H1 (cell line): ENCODE measurements around the gene GCK. TPM values are rescaled to one million over a fixed set of nuclear protein-coding genes. Genes with fewer than 3 reads are reported as not detected.

ENCODE experiments used
- CTCF ChIA-PET: fragments of 300-600 bp; sonication (Branson Sonifier 250); formaldehyde crosslinking; loops from one replicate; lab custom pipeline; 2021; ENCODE audit not compliant: partially characterized antibody; lab: Charles Lee
- POLR2A ChIA-PET: fragments of 300-600 bp; sonication (Branson Sonifier 250); formaldehyde crosslinking; loops from one replicate; lab custom pipeline; 2021; ENCODE audit warnings: inconsistent platforms; ENCODE audit not compliant: partially characterized antibody; lab: Charles Lee
- DNase-seq, 2 experiments: peaks; one replicate each; pipeline versions ENCODE4 v3.0.0 to v3.0.0-alpha.2; 2010 to 2022; ENCODE audit warnings: low spot score in 2 of 2, low read depth in 1 of 2, mixed read lengths in 1 of 2
- FAIRE-seq: peaks from 2 replicates; lab custom pipeline; 2011; peaks lifted over from hg19 to GRCh38; lab: Jason Lieb, UNC
- H2AFZ ChIP-seq: 2 replicates; pipeline ENCODE4 v1.8.1; 2012; ENCODE audit warnings: low read length, inconsistent platforms
- H2AK5ac ChIP-seq: 2 replicates; pipeline ENCODE4 v1.6.1; 2013; ENCODE audit warnings: low read depth, low read length
- H2BK120ac ChIP-seq: replicated peaks from 2 replicates; pipeline ENCODE3; 2013; ENCODE audit warnings: low read depth, low read length, inconsistent platforms
- H2BK12ac ChIP-seq: 2 replicates; pipeline ENCODE4 v1.6.1; 2013; ENCODE audit warnings: low read depth, low read length
- H2BK15ac ChIP-seq: 2 replicates; pipeline ENCODE4 v1.6.1; 2013; ENCODE audit warnings: low read length
- H2BK20ac ChIP-seq: 2 replicates; pipeline ENCODE4 v1.6.1; 2013; ENCODE audit warnings: low read length
- H2BK5ac ChIP-seq: 2 replicates; pipeline ENCODE4 v1.6.1; 2013; ENCODE audit warnings: low read depth, low read length
- H3K14ac ChIP-seq: 2 replicates; pipeline ENCODE4 v1.6.1; 2013; ENCODE audit warnings: inconsistent platforms; ENCODE audit not compliant: insufficient read length
- H3K18ac ChIP-seq: 2 replicates; pipeline ENCODE4 v1.6.1; 2013; ENCODE audit warnings: low read length; ENCODE audit errors: extremely low read depth
- H3K23ac ChIP-seq: 2 replicates; pipeline ENCODE4 v1.6.1; 2013; ENCODE audit warnings: inconsistent platforms; ENCODE audit not compliant: insufficient read length
- H3K23me2 ChIP-seq: 2 replicates; pipeline ENCODE4 v1.6.1; 2013; ENCODE audit warnings: low read depth, low read length
- H3K27ac ChIP-seq: 2 replicates; pipeline ENCODE4 v1.6.1; 2011; ENCODE audit warnings: low read depth, low read length, inconsistent platforms
- H3K27me3 ChIP-seq, 4 experiments: replicated peaks in 1 of 4; 1 replicate in 1 of 4; 2 replicates in 3 of 4; pipeline versions ENCODE4 v1.6.1 to v1.8.1; 2011 to 2013; ENCODE audit warnings: low read length in 3 of 4, mild to moderate bottlenecking in 3 of 4, inconsistent platforms in 2 of 4, mixed read lengths in 2 of 4, moderate library complexity in 1 of 4; ENCODE audit not compliant: control insufficient read depth in 3 of 4, insufficient read depth in 3 of 4; ENCODE audit errors: extremely low read depth in 1 of 4
- H3K36me3 ChIP-seq, 4 experiments: 2 replicates each; pipeline versions ENCODE4 v1.6.1 to v1.8.1; 2011 to 2013; ENCODE audit warnings: mild to moderate bottlenecking in 4 of 4, low read length in 3 of 4, moderate library complexity in 2 of 4, control low read depth in 1 of 4, inconsistent platforms in 1 of 4; ENCODE audit not compliant: insufficient read depth in 4 of 4, control insufficient read depth in 2 of 4
- H3K4ac ChIP-seq: replicated peaks from 2 replicates; pipeline ENCODE3; 2013; ENCODE audit warnings: low read length, low read depth, mixed read lengths, inconsistent platforms; ENCODE audit not compliant: insufficient read length
- H3K4me1 ChIP-seq, 4 experiments: replicated peaks in 1 of 4; 1 replicate in 1 of 4; 2 replicates in 3 of 4; pipeline versions ENCODE4 v1.6.1 to v1.8.1; 2011 to 2013; ENCODE audit warnings: low read length in 3 of 4, inconsistent platforms in 2 of 4, mixed read lengths in 1 of 4; ENCODE audit not compliant: insufficient read depth in 4 of 4, control insufficient read depth in 3 of 4
- H3K4me2 ChIP-seq, 2 experiments: 2 replicates each; pipeline versions ENCODE4 v1.6.1 to v1.8.1; 2011 to 2013; ENCODE audit warnings: low read depth in 2 of 2, low read length in 2 of 2, control low read depth in 1 of 2, inconsistent platforms in 1 of 2, mild to moderate bottlenecking in 1 of 2; ENCODE audit not compliant: insufficient read depth in 1 of 2
- H3K4me3 ChIP-seq, 4 experiments: fragments of 200-600, 300-600 bp in 1 of 4; sonication (generic), shearing (Covaris generic), sonication (Bioruptor Twin) in 1 of 4; 2 replicates each; pipeline versions ENCODE4 v1.5.1 to v1.8.1; 2011 to 2016; ENCODE audit warnings: low read length in 4 of 4, low read depth in 3 of 4, control low read depth in 2 of 4, inconsistent platforms in 2 of 4, mild to moderate bottlenecking in 2 of 4, mixed read lengths in 1 of 4, moderate library complexity in 1 of 4; ENCODE audit not compliant: insufficient read depth in 2 of 4; ENCODE audit errors: extremely low read depth in 1 of 4
- H3K56ac ChIP-seq: replicated peaks from 2 replicates; pipeline ENCODE3; 2013; ENCODE audit warnings: low read depth, mild to moderate bottlenecking, mixed read lengths, low read length, inconsistent platforms; ENCODE audit not compliant: insufficient read length
- H3K79me1 ChIP-seq: 2 replicates; pipeline ENCODE4 v1.6.1; 2013; ENCODE audit warnings: low read depth, low read length, control low read depth
- H3K79me2 ChIP-seq, 2 experiments: 2 replicates each; pipeline versions ENCODE4 v1.6.1 to v1.8.1; 2012 to 2013; ENCODE audit warnings: low read length in 2 of 2, mild to moderate bottlenecking in 2 of 2, inconsistent platforms in 1 of 2; ENCODE audit not compliant: insufficient read depth in 2 of 2, control insufficient read depth in 1 of 2
- H3K9ac ChIP-seq, 4 experiments: replicated peaks in 1 of 4; 1 replicate in 1 of 4; 2 replicates in 3 of 4; pipeline versions ENCODE4 v1.6.1 to v1.8.1; 2011 to 2013; ENCODE audit warnings: low read depth in 3 of 4, low read length in 3 of 4, control low read depth in 2 of 4, mild to moderate bottlenecking in 2 of 4, moderate library complexity in 2 of 4, inconsistent platforms in 1 of 4; ENCODE audit errors: extremely low read depth in 1 of 4
- H3K9me3 ChIP-seq, 2 experiments: 2 replicates each; pipeline versions ENCODE4 v1.6.1 to v1.8.1; 2012 to 2013; ENCODE audit warnings: mild to moderate bottlenecking in 2 of 2, moderate library complexity in 2 of 2, control low read depth in 1 of 2, inconsistent platforms in 1 of 2, low read depth in 1 of 2, low read length in 1 of 2, mixed read lengths in 1 of 2; ENCODE audit not compliant: insufficient read depth in 2 of 2
- H4K20me1 ChIP-seq, 2 experiments: replicated peaks in 1 of 2; 2 replicates each; pipeline versions ENCODE3 to v1.8.1; 2011 to 2013; ENCODE audit warnings: inconsistent platforms in 2 of 2, low read length in 2 of 2, mild to moderate bottlenecking in 1 of 2; ENCODE audit not compliant: insufficient read depth in 2 of 2, control insufficient read depth in 1 of 2
- H4K5ac ChIP-seq: 2 replicates; pipeline ENCODE4 v1.6.1; 2013; ENCODE audit warnings: low read length, low read depth, mixed read lengths, inconsistent platforms; ENCODE audit not compliant: insufficient read length
- H4K8ac ChIP-seq: 2 replicates; pipeline ENCODE4 v1.8.0; 2013; ENCODE audit warnings: mild to moderate bottlenecking, moderate library complexity, low read length, inconsistent platforms; ENCODE audit not compliant: insufficient read depth; ENCODE audit errors: extremely low read depth
- H4K91ac ChIP-seq: replicated peaks from 2 replicates; pipeline ENCODE3; 2013; ENCODE audit warnings: low read length, mixed read lengths, inconsistent platforms; ENCODE audit not compliant: insufficient read length
- WGBS, 2 experiments: shearing (Covaris generic) in 1 of 2; methylation state at CpG; one replicate each; pipeline versions ENCODE4 v1.1.6 to v1.1.7; 2013 to 2015; ENCODE audit warnings: low lambda C conversion rate in 2 of 2, mixed read lengths in 2 of 2, inconsistent platforms in 1 of 2, low coverage in 1 of 2, missing lambda C conversion rate in 1 of 2; ENCODE audit not compliant: insufficient replicate concordance in 2 of 2, insufficient coverage in 1 of 2, insufficient read length in 1 of 2; ENCODE audit errors: extremely low coverage in 1 of 2, missing lambda C conversion rate in 1 of 2; 5-methylcytosine and 5-hydroxymethylcytosine counted together
- polyA plus RNA-seq, 7 experiments: library from polyadenylated mRNA; depleted of rRNA in 3 of 7; stranded (reverse) in 5 of 7; unstranded in 2 of 7; fragments of >200 nt in 5 of 7; fragments of 200-250 nt in 2 of 7; gene quantifications; 1 replicate in 5 of 7; 2 replicates in 1 of 7; 4 replicates in 1 of 7; pipeline versions ENCODE4 v1.2.1 to v1.2.3, GENCODE V29; 2011 to 2013; ENCODE audit warnings: missing spikeins in 2 of 7, mixed read lengths in 2 of 7
- total RNA-seq: library from RNA; stranded (reverse); fragmentation: NEBNext Ultra II Directional; extraction: Animal tissue kit (Norgen Biotek cat#: 25700); gene quantifications from 2 replicates; pipeline ENCODE4 v1.2.1, GENCODE V29; 2021

Gene GCK
- total and polyA plus RNA-seq, 2 of the 8 experiments (the other 6 are each of a cell fraction or from before 2014, with no cell fraction given) = 2.4 to 4.9 TPM

- Histone ChIP-seq H2BK5ac (no peak overlapping the region), H3K56ac (no peak overlapping the region), H3K14ac (no peak overlapping the region), H2BK12ac (no peak overlapping the region), H2BK120ac (no peak overlapping the region), H3K4ac (no peak overlapping the region), H3K4me3 (no peak overlapping the region), H3K79me2 (peaks cover 3 to 12% of the 10 kb centered on the region in 2 experiments; a peak in 3 of 4 replicates), H3K4me2 (no peak overlapping the region; a peak in 1 of 4 replicates), H4K8ac (no peak overlapping the region), H4K20me1 (peaks cover 0 to 1% of the 10 kb centered on the region in 2 experiments), H2AK5ac (no peak overlapping the region), H3K4me1 (peaks cover 0 to 7% (median 3%) of the 10 kb centered on the region in 4 experiments; a peak in 4 of 7 replicates), H3K23me2 (peaks cover 9% of the 10 kb centered on the region), H3K36me3 (peaks cover 5 to 22% (median 7%) of the 10 kb centered on the region in 4 experiments; a peak in 5 of 8 replicates), H3K27ac (no peak overlapping the region), H4K91ac (no peak overlapping the region), H3K79me1 (peaks cover 5% of the 10 kb centered on the region), H3K9me3 (no peaks in the 10 kb centered on the region), H2BK15ac (no peak overlapping the region), H2BK20ac (no peak overlapping the region), H4K5ac (no peak overlapping the region), H2AFZ (no peak overlapping the region), H3K27me3 (peaks cover 0 to 5% (median 2%) of the 10 kb centered on the region in 4 experiments; a peak in 4 of 7 replicates), H3K18ac (no peak overlapping the region), H3K23ac (no peak overlapping the region), H3K9ac (no peak overlapping the region)
- CTCF ChIA-PET = interaction anchor here (0.7 to 6.2 kb wide), 5 partner anchors 9 to 72 kb away, joined by 3 to 27 read pairs (median 4); no protein-coding TSS in a partner anchor
- POLR2A ChIA-PET = interaction anchor here (0.6 to 5.4 kb wide), 3 partner anchors 13 to 39 kb away, joined by 3 to 50 read pairs (median 10); no protein-coding TSS in a partner anchor
- DNase-seq (no peak), FAIRE-seq (no peak)
- 88% methylated on average over 6 of the region's 6 CpGs; no CpG with 5 or more reads in 1 of the 2 experiments for WGBS, 2 experiments
These were observed 64.4 kb downstream of the GCK start for GRCh38 chr7:44124822-44125202.
